Ovary (tissue), 9 donors: Measurements from ENCODE around the gene DTX2. TPM values are rescaled to one million over a fixed set of nuclear protein-coding genes. Genes with fewer than 3 reads are reported as not detected.
"Not testable (repeated sequence)": the region's sequence is repeated elsewhere in the genome, so short reads cannot be mapped to it uniquely, and the experiment has no call there.

Source experiments
- DNase-seq, 5 donors: peaks; one replicate each; pipeline ENCODE4 v3.0.0-alpha.2; 2019 to 2020
- H3K27ac ChIP-seq, 2 donors: fragments of 200-600 bp; one replicate each; pipeline versions ENCODE4 v1.5.1 to v1.8.0; 2019 to 2022
- H3K27me3 ChIP-seq: fragments of 200-600 bp; one replicate; pipeline ENCODE4 v1.8.0; 2022
- H3K36me3 ChIP-seq: fragments of 200-600 bp; sonication (generic); one replicate; pipeline ENCODE4 v1.5.1; 2019
- H3K4me1 ChIP-seq: one replicate; pipeline ENCODE4 v1.8.1; 2013; ENCODE audit warnings: mild to moderate bottlenecking, moderate library complexity; ENCODE audit not compliant: insufficient read depth
- H3K4me3 ChIP-seq: fragments of 200-600 bp; sonication (generic); one replicate; pipeline ENCODE4 v1.5.1; 2017
- H3K9me3 ChIP-seq, 2 donors: fragments of 200-600 bp in 1 of 2; sonication (generic) in 1 of 2; one replicate each; pipeline versions ENCODE4 v1.5.1 to v1.8.1; 2013 to 2019; ENCODE audit warnings: mild to moderate bottlenecking in 1 of 2, moderate library complexity in 1 of 2
- WGBS, 3 donors: extraction: QIAGEN DNeasy Blood & Tissue Kit in 1 of 3; methylation state at CpG; one replicate each; pipeline versions ENCODE4 v1.1.5 to v1.1.7; 2013 to 2017; 5-methylcytosine and 5-hydroxymethylcytosine counted together
- intact Hi-C, 4 donors: fragments of 100-400 bp; cut with DNase I; formaldehyde crosslinking; loops; one replicate each; pipeline versions ENCODE4 v1.11.0 to v1.15.1; 2022 to 2023
- polyA plus RNA-seq, 2 donors: library from polyadenylated mRNA; stranded (reverse); fragments of 200-250 nt in 1 of 2; fragments of 350-450 nt in 1 of 2; fragmentation: Illumina TruSeq in 1 of 2; extraction: RNeasy Lipid Tissue Mini Kit (QIAGEN cat#74804) in 1 of 2; gene quantifications; one replicate each; pipeline ENCODE4 v1.2.3, GENCODE V29; 2013 to 2014
- total RNA-seq, 7 donors: library from RNA; depleted of rRNA in 2 of 7; stranded (reverse); fragments of >200 nt in 2 of 7; fragmentation: NEBNext Ultra II Directional in 3 of 7; extraction: Animal tissue kit (Norgen Biotek cat#: 25700) in 3 of 7; gene quantifications; one replicate each; pipeline versions ENCODE4 v1.1.0 to v1.2.4, GENCODE V29; 2016 to 2023
- donor health status: DM: no; HTN: no; CAD: no; lungs with moderate emphysema.
- donor health status: DM: no; HTN: no; CAD: no.
- donor health status: Bipolar disorder and iron deficiency.
- donor health status: DM: yes; HTN: yes; CAD: no.
- donor health status: DM: no; HTN: no; CAD: no.
- donor health status: DM: yes; HTN: yes; CAD: no.

Gene DTX2
- total and polyA plus RNA-seq, 9 donors, result 2.2 to 24.5 (median 15.6) TPM

DNA sequence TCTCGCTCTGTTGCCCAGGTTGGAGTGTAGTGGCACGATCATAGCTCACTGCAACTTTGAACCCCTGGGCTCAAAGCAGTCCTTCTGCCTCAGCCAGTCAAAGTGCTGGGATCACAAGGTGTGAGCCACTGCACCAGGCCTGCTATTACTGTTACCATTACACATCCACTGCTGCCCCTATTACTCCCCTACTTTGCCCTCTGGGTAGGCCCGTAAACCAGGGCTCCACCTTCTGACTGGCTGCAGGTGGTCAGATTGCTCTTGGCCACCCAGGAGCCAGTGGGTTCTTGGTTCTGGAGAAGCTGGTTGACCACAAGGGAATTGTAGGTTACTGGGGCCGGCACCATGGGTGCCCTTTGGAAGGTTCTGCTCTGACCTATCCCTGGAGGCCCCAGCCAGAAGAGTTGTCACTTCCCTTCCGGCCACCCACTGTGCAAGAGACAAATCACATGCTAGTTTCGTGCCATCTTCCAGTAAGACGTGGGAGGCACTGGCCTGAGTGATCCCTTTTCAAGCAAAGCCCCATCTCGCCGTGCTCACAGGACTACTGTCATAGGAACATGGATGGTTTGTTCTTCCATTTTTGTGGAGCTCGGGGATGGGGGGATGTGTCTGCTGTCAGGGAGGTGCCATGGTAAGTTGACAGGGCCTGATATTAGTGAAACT is 10.2 kb downstream of the DTX2 start:
- intact Hi-C loops, DNase-seq: not testable (repeated sequence)

DNA sequence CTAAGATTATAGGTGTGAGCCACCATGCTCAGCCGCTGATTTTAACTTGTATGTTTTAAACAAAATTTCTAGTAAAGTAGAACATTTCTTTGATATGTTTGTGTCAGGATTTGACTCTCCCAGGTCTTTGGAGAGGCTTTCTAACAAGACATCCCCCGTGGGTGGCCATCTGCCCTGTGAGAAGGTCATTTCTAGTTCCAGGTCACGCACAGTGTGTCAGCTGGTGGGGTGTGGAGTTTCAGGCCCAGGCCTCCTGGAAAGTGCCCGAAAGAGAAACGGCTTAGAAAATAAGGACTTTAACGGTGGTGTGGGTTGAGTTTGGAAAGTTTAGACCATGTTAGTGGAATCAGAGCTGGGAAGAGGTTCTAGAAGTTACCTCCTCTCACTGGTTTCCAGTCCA is 11.6 kb downstream of the DTX2 start:
- DNase-seq, H3K9me3 ChIP-seq, H3K27me3 ChIP-seq, H3K36me3 ChIP-seq, H3K27ac ChIP-seq, H3K4me3 ChIP-seq, intact Hi-C loops, H3K4me1 ChIP-seq: not testable (repeated sequence)
- 90 to 100% (median 95%) methylated on average over 2 to 4 of the region's 6 CpGs for WGBS, 3 donors

More for the DNA sequence above, 10.2 kb downstream of the DTX2 start:
- H3K9me3 ChIP-seq, H3K27ac ChIP-seq, H3K36me3 ChIP-seq, H3K4me1 ChIP-seq, H3K4me3 ChIP-seq, H3K27me3 ChIP-seq: not testable (repeated sequence)
- 79 to 91% (median 90%) methylated on average over 7 to 9 of the region's 10 CpGs for WGBS, 3 donors

DNA sequence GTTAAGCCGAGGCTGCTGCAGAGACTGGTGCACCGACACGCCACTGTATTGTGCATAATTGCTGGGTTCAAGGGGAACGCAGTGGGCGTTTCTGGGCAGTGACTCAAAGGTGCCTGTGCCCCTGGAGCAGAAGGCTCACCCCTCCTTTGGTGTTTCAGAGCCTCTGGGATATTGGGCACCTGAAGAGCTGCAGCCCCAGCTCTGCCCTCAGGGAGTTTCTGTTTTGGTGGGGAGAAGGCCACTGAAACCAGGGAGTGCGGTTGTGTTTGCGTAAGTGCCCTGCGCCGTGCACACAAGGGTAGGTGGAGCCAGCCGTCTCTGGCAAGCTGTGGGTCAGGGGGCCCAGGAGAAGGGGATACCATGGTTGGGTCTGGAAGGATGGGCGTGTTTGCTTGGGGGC is 14.8 kb downstream of the DTX2 start:
- H3K9me3 ChIP-seq, H3K27me3 ChIP-seq, H3K36me3 ChIP-seq, H3K4me1 ChIP-seq, H3K4me3 ChIP-seq, intact Hi-C loops, H3K27ac ChIP-seq, DNase-seq: not testable (repeated sequence)
- WGBS, 3 donors, result 94 to 100% methylated on average over 1 to 4 of the region's 11 CpGs; no CpG with 5 or more reads in 1 of the 3 donors

DNA sequence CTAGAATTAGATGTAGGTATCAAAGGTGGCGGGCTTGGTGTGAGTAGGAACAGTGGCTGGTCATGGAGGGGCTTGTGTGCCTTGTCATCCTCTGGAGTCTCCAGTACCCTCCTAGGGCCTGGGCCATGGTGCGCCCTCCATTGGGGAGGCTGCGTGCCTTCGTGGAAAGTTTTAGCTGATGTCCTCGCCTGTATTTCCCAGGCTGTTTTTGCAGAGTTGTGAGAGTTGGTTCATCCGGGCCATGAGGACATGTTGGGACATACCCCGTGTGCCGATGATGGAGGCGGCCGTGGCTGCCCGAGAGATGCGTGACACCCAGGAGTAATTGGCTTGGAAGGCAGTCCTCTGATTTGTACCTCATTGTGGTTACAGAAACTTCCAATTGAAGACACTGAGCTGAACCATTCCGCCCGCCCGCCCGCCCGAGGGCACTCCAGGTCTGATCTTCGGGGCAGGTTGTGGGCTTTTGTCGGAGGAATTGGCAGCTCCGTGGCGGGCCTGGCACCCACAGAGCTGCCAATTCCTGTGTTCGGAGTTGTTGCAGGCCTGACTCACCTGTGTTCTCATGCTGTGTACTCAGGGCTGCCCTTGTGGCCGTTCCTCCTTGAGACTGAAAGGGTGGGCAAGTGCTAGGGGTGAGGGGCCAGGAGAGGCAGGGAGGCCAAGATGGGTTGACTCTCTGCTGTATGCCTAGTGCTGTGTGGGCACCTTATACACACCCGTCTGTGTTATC is 15.4 kb downstream of the DTX2 start:
- H3K4me3 ChIP-seq, DNase-seq, H3K36me3 ChIP-seq, intact Hi-C loops, H3K27me3 ChIP-seq, H3K27ac ChIP-seq, H3K9me3 ChIP-seq, H3K4me1 ChIP-seq: not testable (repeated sequence)
- WGBS, 3 donors, result 92 to 96% (median 94%) methylated on average over 7 to 23 of the region's 24 CpGs

DNA sequence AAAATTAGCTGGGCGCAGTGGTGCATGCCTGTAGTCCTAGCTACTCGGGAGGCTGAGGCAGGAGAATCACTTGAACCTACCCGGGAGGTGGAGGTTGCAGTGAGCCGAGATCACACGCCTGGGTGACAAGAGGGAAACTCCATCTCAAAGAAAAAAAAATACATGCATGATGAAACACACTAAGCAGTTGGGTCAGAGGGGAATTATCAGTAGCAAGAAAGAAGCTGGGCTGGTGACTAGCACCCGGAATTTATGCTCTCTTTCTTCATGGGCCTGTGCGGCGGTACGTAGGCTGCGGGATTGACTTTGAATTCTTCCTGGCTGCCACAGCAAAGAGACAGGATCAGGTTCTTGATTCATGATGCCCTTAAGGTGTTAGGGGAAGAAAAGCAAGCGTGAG is 18.1 kb downstream of the DTX2 start:
- H3K27me3 ChIP-seq, H3K4me3 ChIP-seq, H3K9me3 ChIP-seq, H3K27ac ChIP-seq, H3K36me3 ChIP-seq, intact Hi-C loops, DNase-seq, H3K4me1 ChIP-seq: not testable (repeated sequence)
- 81 to 92% (median 87%) methylated on average over 6 to 10 of the region's 11 CpGs for WGBS, 3 donors

DNA sequence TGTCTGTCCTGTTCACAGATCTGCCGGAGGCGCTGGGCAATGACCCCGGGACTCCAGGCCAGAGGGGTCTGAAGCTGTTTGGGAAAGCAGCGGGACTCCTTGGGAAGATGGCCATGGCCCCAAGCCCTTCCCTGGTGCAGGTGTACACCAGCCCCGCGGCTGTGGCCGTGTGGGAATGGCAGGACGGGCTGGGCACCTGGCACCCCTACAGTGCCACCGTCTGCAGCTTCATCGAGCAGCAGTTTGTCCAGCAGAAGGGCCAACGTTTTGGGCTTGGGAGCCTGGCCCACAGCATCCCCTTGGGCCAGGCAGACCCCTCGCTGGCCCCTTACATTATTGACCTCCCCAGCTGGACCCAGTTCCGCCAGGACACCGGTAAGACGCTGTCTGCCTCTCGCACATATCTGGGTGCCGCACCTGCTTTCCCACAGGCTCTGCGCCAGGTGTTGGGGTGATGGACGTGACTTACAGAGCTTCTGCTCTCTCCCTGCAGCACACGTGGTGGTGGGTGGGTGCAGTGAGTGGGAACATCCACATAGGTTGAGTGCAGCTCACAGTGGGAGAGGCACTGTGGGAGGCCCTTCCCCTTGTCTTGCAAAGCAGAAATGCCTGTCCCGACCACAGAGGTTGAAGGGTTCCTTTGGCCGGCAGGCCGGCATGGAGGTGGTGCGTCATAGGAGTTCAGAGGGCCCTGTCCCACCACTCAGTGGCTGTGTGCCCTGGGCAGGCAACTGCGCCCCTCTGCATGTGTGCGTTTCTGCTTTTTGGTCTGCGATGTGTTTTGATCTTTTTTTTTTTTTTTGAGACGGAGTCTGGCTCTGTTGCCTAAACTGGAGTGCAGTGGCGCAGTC is 19.1 kb downstream of the DTX2 start:
- H3K27me3 ChIP-seq, H3K4me1 ChIP-seq, H3K27ac ChIP-seq, H3K4me3 ChIP-seq, H3K9me3 ChIP-seq, H3K36me3 ChIP-seq, intact Hi-C loops, DNase-seq: not testable (repeated sequence)
- WGBS, 3 donors, result 82 to 86% (median 84%) methylated on average over 19 to 28 of the region's 29 CpGs

DNA sequence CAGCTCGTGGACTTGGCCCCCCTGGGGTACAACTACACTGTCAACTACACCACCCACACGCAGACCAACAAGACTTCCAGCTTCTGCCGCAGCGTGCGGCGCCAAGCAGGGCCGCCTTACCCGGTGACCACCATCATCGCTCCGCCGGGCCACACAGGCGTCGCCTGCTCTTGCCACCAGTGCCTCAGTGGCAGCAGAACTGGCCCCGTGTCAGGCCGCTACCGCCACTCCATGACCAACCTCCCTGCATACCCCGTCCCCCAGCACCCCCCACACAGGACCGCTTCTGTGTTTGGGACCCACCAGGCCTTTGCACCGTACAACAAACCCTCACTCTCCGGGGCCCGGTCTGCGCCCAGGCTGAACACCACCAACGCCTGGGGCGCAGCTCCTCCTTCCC is 21.2 kb downstream of the DTX2 start:
- H3K4me1 ChIP-seq, intact Hi-C loops, H3K4me3 ChIP-seq, H3K36me3 ChIP-seq, H3K27me3 ChIP-seq, H3K9me3 ChIP-seq, H3K27ac ChIP-seq, DNase-seq: not testable (repeated sequence)
- 94 to 96% (median 94%) methylated on average over 24 of the region's 24 CpGs for WGBS, 3 donors

DNA sequence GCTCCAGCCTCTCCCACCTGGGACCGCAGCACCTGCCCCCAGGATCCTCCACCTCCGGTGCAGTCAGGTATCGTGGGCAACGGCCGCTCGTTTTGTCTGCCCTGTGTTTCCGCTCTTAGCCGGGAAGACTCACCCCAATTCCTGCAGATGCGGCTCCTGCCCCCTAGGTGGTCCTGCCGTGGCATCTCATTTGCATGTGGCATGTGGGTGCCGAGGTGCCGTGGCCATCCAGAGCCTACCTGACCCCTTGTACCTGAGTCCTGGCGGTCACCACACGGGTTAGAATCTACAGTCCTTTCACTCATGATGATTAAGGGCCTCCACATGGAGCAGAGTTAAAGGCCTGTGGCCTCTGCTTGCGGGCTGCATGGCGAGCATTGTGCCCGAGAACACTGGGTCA is 21.6 kb downstream of the DTX2 start:
- H3K4me3 ChIP-seq, H3K4me1 ChIP-seq, H3K27ac ChIP-seq, H3K36me3 ChIP-seq, H3K9me3 ChIP-seq, H3K27me3 ChIP-seq, intact Hi-C loops, DNase-seq: not testable (repeated sequence)
- WGBS, 3 donors, result 88 to 95% (median 94%) methylated on average over 12 to 17 of the region's 17 CpGs

DNA sequence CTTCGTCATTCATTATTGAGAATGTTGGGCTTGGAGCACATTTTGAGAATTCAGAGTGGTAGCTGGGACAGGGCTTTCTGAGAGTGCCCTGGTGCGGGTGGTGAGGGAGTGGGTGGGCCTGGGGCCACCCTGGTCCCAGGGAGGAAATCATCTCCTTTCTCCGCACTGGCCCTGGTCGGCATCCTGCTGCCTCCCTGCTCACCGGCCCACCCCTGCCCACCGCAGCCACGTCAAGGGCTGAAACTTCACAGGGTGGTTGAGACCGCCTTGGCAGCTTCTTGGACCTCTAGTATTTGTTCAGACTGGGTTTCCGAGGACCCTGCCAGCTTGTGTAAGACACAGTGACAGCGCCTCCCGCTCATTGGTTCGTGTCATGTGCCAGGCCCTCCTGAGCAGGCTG is 22.9 kb downstream of the DTX2 start:
- DNase-seq, result not testable (repeated sequence)

DNA sequence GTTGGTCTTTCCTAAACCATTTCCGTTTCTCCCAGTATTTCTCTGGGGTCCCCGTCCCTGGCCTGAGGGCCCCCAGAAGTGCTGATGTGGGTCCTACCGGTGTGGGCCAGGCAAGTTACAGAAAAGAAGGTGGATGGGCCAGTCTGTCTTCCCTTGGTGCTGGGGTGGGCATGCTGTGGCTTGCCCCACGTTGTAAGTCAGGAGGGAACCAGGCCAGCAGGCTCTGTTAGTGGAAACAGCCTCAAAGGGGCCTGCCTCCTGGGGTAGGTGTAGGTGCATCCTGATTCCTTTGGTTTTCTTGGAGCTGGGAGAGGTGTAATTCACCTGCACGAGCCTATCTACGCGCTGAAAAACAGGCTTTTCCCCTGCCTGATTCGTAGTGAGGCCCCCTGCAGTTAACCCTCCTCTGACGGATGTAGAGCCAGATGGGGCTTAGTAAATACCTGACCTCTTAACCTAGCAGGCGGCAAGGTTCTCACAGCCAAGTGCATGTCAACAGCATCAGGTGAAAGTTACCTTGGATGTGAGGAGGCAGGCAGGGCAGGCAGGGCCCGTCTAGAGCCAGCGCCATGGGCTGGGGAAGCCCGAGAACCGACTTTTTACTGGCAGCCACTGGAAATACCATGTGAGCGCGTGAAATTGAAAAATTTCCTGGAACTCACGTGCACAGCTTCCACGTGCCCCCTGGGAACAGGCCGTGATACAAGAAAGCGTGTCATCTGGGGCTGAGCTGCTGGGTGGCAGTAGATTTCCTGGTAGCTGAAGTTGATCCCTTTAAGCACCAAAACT is 24.5 kb downstream of the DTX2 start:
- H3K4me1 ChIP-seq, intact Hi-C loops, H3K4me3 ChIP-seq, H3K9me3 ChIP-seq, H3K36me3 ChIP-seq, H3K27me3 ChIP-seq, H3K27ac ChIP-seq, DNase-seq: not testable (repeated sequence)
- WGBS, 3 donors, result 57% methylated on average over 4 of the region's 20 CpGs; no CpG with 5 or more reads in 2 of the 3 donors

More for the DNA sequence above, 22.9 kb downstream of the DTX2 start:
- H3K36me3 ChIP-seq, intact Hi-C loops, H3K4me1 ChIP-seq, H3K9me3 ChIP-seq, H3K27ac ChIP-seq, H3K27me3 ChIP-seq, H3K4me3 ChIP-seq: not testable (repeated sequence)
- 94 to 100% methylated on average over 1 to 7 of the region's 12 CpGs; no CpG with 5 or more reads in 1 of the 3 donors for WGBS, 3 donors

DNA sequence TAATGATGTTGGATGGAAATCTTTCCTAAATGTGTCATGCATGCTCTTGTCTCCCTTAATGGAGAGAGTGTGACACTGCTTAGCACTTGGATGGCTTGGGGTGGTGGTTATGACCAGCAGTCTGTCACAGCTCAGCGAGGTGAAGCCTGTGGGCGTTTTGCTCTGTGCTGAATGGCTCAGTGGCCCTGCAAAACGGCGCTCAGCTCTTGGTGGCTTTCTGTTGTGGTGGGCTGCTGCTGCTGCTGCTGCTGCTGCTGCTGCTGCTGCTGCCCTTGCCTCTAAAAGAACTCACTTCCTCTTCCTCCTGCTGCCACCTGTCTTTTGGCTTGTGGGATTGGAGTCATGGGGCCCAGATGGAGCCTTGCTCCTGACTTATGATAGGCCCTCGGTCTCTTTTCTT is 25.1 kb downstream of the DTX2 start:
- H3K4me3 ChIP-seq, intact Hi-C loops, H3K27ac ChIP-seq, H3K4me1 ChIP-seq, DNase-seq, H3K36me3 ChIP-seq, H3K27me3 ChIP-seq, H3K9me3 ChIP-seq: not testable (repeated sequence)
- WGBS, 3 donors, result 59 to 83% methylated on average over 2 of the region's 5 CpGs; no CpG with 5 or more reads in 1 of the 3 donors
